ENCODE measurements around the gene ETV2. TPM values are rescaled to one million over a fixed set of nuclear protein-coding genes. Genes with fewer than 3 reads are reported as not detected.

ETV2 gene
- total and polyA plus RNA-seq, 8 donors: 0.55 to 11.7 (median 6.1) TPM; not detected in 3

DNA sequence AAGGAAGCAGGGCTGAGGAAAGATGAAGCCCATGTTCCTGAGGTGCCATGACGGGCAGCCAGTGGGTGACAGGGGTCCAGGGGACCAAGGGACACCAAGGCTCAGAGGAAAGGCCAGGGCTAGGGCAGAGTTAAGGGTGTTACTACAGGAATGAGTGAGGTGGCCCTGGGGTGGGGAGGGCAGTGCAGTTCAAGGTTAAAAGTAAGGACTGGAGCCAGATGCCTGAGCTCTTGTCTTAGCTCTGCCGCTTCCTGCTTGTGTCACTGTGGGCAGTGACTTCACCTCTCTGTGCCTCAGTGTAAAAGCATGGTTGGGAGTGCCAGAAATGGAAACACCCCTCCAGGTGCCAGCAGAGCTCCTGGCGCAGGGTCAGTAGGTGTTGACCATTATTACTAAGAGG, 4.9 kb upstream of the ETV2 start:
- no peak overlapping the region for H3K4me3 ChIP-seq
- peaks cover 58 to 69% (median 68%) of the 10 kb centered on the region in 4 donors for H3K36me3 ChIP-seq
- no peaks in the 10 kb centered on the region for H3K27me3 ChIP-seq
- no peak for DNase-seq
- no peak for TF ChIP-seq POLR2AphosphoS5 (IDR thresholded peaks at IDR 0.05)
- TF ChIP-seq, protein P1, sequence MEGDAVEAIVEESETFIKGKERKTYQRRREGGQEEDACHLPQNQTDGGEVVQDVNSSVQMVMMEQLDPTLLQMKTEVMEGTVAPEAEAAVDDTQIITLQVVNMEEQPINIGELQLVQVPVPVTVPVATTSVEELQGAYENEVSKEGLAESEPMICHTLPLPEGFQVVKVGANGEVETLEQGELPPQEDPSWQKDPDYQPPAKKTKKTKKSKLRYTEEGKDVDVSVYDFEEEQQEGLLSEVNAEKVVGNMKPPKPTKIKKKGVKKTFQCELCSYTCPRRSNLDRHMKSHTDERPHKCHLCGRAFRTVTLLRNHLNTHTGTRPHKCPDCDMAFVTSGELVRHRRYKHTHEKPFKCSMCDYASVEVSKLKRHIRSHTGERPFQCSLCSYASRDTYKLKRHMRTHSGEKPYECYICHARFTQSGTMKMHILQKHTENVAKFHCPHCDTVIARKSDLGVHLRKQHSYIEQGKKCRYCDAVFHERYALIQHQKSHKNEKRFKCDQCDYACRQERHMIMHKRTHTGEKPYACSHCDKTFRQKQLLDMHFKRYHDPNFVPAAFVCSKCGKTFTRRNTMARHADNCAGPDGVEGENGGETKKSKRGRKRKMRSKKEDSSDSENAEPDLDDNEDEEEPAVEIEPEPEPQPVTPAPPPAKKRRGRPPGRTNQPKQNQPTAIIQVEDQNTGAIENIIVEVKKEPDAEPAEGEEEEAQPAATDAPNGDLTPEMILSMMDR (IDR thresholded peaks at IDR 0.05): no peak
- intact Hi-C loops (cut with DNase I; ENCODE audit: low total_unique reads): no loop called here
- H3K9me3 ChIP-seq: no peaks in the 10 kb centered on the region
- no peak overlapping the region for H3K27ac ChIP-seq
- WGBS, 5 donors: 67 to 100% (median 93%) methylated on average over 3 of the region's 3 CpGs
- H3K4me1 ChIP-seq: peaks cover under 1 to 6% (median 3%) of the 10 kb centered on the region in 4 donors

DNA sequence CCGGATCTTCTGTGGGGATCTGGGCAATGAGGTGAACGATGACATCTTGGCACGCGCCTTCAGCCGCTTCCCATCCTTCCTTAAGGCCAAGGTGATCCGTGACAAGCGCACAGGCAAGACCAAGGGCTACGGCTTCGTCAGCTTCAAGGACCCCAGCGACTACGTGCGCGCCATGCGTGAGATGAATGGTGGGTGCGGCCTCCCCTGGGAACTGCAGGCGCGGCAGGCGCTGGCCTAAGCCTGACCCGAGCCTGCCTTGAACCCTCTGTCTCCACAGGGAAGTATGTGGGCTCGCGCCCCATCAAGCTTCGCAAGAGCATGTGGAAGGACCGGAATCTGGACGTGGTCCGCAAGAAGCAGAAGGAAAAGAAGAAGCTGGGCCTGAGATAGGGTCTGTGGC, 4.4 kb upstream of the ETV2 start:
- H3K27ac ChIP-seq: no peak overlapping the region
- no peak overlapping the region for H3K4me3 ChIP-seq
- no peaks in the 10 kb centered on the region for H3K9me3 ChIP-seq
- intact Hi-C loops (cut with DNase I; ENCODE audit: low total_unique reads): no loop called here
- H3K36me3 ChIP-seq: peaks cover 54 to 64% (median 63%) of the 10 kb centered on the region in 4 donors
- H3K4me1 ChIP-seq: peaks cover 3 to 10% (median 8%) of the 10 kb centered on the region in 4 donors
- H3K27me3 ChIP-seq: no peaks in the 10 kb centered on the region
- WGBS, 5 donors: 92 to 97% (median 94%) methylated on average over 24 to 25 of the region's 25 CpGs
- TF ChIP-seq, protein P1 (IDR thresholded peaks at IDR 0.05): no peak
- TF ChIP-seq EP300 (IDR thresholded peaks at IDR 0.05) (no peak), POLR2AphosphoS5 (IDR thresholded peaks at IDR 0.05) (no peak), POLR2A (IDR thresholded peaks at IDR 0.05) (no peak)
- no peak for DNase-seq

DNA sequence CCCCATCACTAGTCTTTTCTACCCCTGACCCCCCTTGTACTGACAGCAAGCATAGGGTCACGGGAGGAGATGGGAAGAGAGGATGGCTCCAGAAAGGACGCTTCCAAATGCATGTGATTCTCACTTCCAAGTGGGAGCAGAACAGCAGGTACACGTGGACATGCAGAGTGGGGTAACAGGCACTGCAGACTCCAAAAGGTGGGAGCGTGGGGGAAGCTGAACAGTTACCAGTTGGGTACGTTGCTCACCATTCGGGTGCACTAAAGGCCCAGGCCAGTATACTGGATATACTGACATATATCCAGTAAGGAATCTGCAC, 2.3 kb upstream of the ETV2 start:
- H3K36me3 ChIP-seq: peaks cover 33 to 43% (median 42%) of the 10 kb centered on the region in 4 donors
- intact Hi-C loops (cut with DNase I; ENCODE audit: low total_unique reads): no loop called here
- H3K4me3 ChIP-seq: no peak overlapping the region
- no peaks in the 10 kb centered on the region for H3K27me3 ChIP-seq
- H3K9me3 ChIP-seq: no peaks in the 10 kb centered on the region
- TF ChIP-seq POLR2AphosphoS5 (IDR thresholded peaks at IDR 0.05) (no peak), POLR2A (IDR thresholded peaks at IDR 0.05) (no peak), EP300 (IDR thresholded peaks at IDR 0.05) (no peak)
- TF ChIP-seq, protein P1 (IDR thresholded peaks at IDR 0.05): no peak
- 44 to 54% (median 49%) methylated on average over 6 of the region's 6 CpGs for WGBS, 5 donors
- no peak for DNase-seq
- H3K27ac ChIP-seq: no peak overlapping the region
- peaks cover 7 to 30% (median 27%) of the 10 kb centered on the region in 4 donors for H3K4me1 ChIP-seq

DNA sequence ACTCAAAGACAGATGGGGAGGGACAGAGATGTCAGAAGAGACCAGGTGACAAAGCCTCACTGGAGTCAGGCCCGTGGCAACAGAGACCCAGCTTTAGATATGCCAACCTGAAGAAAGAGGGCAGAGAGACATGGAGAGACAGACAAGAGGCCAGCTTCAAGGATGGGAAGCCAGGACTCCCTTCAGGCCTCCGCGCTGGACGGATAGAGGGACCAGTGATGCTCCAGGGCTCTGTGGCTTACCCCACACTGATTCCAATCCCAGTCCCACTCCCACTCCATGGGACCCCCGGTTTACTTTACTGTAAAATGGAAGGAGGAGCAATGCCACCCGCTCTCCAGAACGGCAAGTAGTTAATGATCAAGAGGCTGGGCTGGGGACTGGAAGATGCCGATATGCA, 1.7 kb upstream of the ETV2 start:
- H3K27me3 ChIP-seq: no peaks in the 10 kb centered on the region
- no peak for DNase-seq
- H3K4me1 ChIP-seq: peaks cover 7 to 36% (median 32%) of the 10 kb centered on the region in 4 donors
- TF ChIP-seq POLR2AphosphoS5 (IDR thresholded peaks at IDR 0.05) (no peak), EP300 (IDR thresholded peaks at IDR 0.05) (no peak), POLR2A (IDR thresholded peaks at IDR 0.05) (no peak)
- TF ChIP-seq, protein P1 (IDR thresholded peaks at IDR 0.05): no peak
- no peaks in the 10 kb centered on the region for H3K9me3 ChIP-seq
- H3K36me3 ChIP-seq: peaks cover 27 to 37% (median 36%) of the 10 kb centered on the region in 4 donors
- 81 to 85% (median 83%) methylated on average over 8 of the region's 8 CpGs for WGBS, 5 donors
- no peak overlapping the region for H3K4me3 ChIP-seq
- intact Hi-C loops (cut with DNase I; ENCODE audit: low total_unique reads): no loop called here
- no peak overlapping the region for H3K27ac ChIP-seq
